ENCODE results near the gene RASAL2.

GRCh38 chr1:178344513-178345091 is 250.7 kb downstream of the RASAL2 start:
- TF ChIP-seq CTCF (conservative IDR thresholded peaks at IDR 0.05; ENCODE audit: low read length) (peak; percentile 54), EZH2phosphoT487 (IDR thresholded peaks at IDR 0.05; ENCODE audit: borderline replicate concordance) (no peak)

All from Loucy (cell line).